Gastrocnemius medialis (tissue), 4 donors: Measurements from ENCODE around the gene TRIP12. TPM values are rescaled to one million over a fixed set of nuclear protein-coding genes. Genes with fewer than 3 reads are reported as not detected.

Source experiments
- ATAC-seq, 2 donors: fragments of 150-250 bp; one replicate each; pipeline ENCODE4 v1.9.1; 2016
- DNase-seq, 2 donors: peaks; one replicate each; pipeline ENCODE4 v3.0.0-alpha.2; 2019
- H3K27ac ChIP-seq, 4 donors: fragments of 200-600 bp; sonication (generic); 1 replicate in 1 of 4; 2 replicates in 3 of 4; pipeline ENCODE4 v1.5.1; 2016 to 2018; ENCODE audit warnings: mild to moderate bottlenecking in 2 of 4, moderate library complexity in 1 of 4
- H3K27me3 ChIP-seq, 3 donors: fragments of 200-600 bp; sonication (generic) in 2 of 3; 1 replicate in 1 of 3; 2 replicates in 2 of 3; pipeline versions ENCODE4 v1.5.1 to v1.6.0; 2016 to 2019; ENCODE audit warnings: mild to moderate bottlenecking in 1 of 3, moderate library complexity in 1 of 3
- H3K36me3 ChIP-seq, 2 donors: fragments of 200-600 bp; sonication (generic) in 1 of 2; one replicate each; pipeline ENCODE4 v1.5.1; 2017 to 2018
- H3K4me1 ChIP-seq, 2 donors: fragments of 200-600 bp; sonication (generic) in 1 of 2; one replicate each; pipeline ENCODE4 v1.5.1; 2016 to 2017; ENCODE audit warnings: mild to moderate bottlenecking in 2 of 2
- H3K4me3 ChIP-seq, 4 donors: fragments of 200-600 bp; sonication (generic) in 3 of 4; 1 replicate in 1 of 4; 2 replicates in 3 of 4; pipeline ENCODE4 v1.5.1; 2016 to 2019; ENCODE audit warnings: mild to moderate bottlenecking in 2 of 4
- H3K9me3 ChIP-seq, 3 donors: fragments of 200-600 bp; sonication (generic) in 2 of 3; 1 replicate in 1 of 3; 2 replicates in 2 of 3; pipeline ENCODE4 v1.5.1; 2016 to 2019
- POLR2A ChIP-seq, 2 donors: fragments of 450-650 bp; IDR thresholded peaks; one replicate each; pipeline ENCODE4 v1.6.1; 2017; ENCODE audit warnings: antibody characterized with exemption in 2 of 2, mild to moderate bottlenecking in 2 of 2, moderate library complexity in 2 of 2
- in situ Hi-C, 4 donors: fragments of 200-750 bp; cut with MboI; loops; one replicate each; pipeline versions ENCODE4 v1.15.0 to v1.8.0; 2017; ENCODE audit warnings: low sequenced_read_pairs in 4 of 4
- intact Hi-C: fragments of 100-400 bp; cut with DNase I; formaldehyde crosslinking; loops from one replicate; pipeline ENCODE4 v1.15.1; 2023; ENCODE audit warnings: low total_unique reads
- total RNA-seq, 4 donors: library from RNA; depleted of rRNA; stranded (reverse); fragments of >200 nt; gene quantifications; one replicate each; pipeline versions ENCODE4 v1.1.0 to v1.2.3, GENCODE V29; 2016
- TF ChIP-seq, protein P1 (sequence below), 5 experiments: fragments of 450-650 bp in 3 of 5; fragments of 200-600 bp in 2 of 5; sonication (generic) in 2 of 5; IDR thresholded peaks in 4 of 5; conservative IDR thresholded peaks in 1 of 5; 1 replicate in 4 of 5; 2 replicates in 1 of 5; pipeline ENCODE4 v1.5.1; 2016 to 2019; ENCODE audit warnings: antibody characterized with exemption in 5 of 5, mild to moderate bottlenecking in 3 of 5, moderate library complexity in 3 of 5

TRIP12 gene
- total RNA-seq, 4 donors from 2014 or later = 122 to 152 (median 141) TPM

DNA sequence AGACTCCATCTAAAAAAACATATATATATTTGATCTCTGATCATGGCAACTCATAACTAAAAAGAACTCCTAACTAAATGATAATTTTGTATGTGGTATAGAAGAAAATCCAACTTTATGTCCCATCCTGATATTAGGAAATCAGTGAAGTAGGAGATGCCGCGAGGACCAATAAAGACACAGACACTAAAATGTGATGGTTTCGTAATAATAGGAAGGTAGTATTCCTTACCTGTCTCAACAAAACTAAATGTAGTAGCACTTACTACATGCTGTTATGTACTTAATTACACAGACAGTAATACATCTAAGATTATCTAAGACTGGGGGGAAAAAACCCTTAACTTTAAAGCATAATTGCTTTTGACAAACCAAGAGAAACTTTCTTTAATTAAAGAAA, 63.5 kb downstream of the TRIP12 start:
- H3K4me3 ChIP-seq = no peak overlapping the region
- ATAC-seq (no peak), DNase-seq (no peak)
- intact Hi-C loops = no loop called here
- no peak overlapping the region for H3K27ac ChIP-seq
- no peaks in the 10 kb centered on the region for H3K27me3 ChIP-seq
- peaks cover 0 to 15% of the 10 kb centered on the region in 2 donors for H3K36me3 ChIP-seq
- no peak for TF ChIP-seq POLR2A (IDR thresholded peaks at IDR 0.05)
- TF ChIP-seq, protein P1, sequence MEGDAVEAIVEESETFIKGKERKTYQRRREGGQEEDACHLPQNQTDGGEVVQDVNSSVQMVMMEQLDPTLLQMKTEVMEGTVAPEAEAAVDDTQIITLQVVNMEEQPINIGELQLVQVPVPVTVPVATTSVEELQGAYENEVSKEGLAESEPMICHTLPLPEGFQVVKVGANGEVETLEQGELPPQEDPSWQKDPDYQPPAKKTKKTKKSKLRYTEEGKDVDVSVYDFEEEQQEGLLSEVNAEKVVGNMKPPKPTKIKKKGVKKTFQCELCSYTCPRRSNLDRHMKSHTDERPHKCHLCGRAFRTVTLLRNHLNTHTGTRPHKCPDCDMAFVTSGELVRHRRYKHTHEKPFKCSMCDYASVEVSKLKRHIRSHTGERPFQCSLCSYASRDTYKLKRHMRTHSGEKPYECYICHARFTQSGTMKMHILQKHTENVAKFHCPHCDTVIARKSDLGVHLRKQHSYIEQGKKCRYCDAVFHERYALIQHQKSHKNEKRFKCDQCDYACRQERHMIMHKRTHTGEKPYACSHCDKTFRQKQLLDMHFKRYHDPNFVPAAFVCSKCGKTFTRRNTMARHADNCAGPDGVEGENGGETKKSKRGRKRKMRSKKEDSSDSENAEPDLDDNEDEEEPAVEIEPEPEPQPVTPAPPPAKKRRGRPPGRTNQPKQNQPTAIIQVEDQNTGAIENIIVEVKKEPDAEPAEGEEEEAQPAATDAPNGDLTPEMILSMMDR (IDR thresholded peaks at IDR 0.05 in 4 of 5, conservative IDR thresholded peaks at IDR 0.05 in 1 of 5) = no peak
- H3K9me3 ChIP-seq = no peaks in the 10 kb centered on the region
- H3K4me1 ChIP-seq = peaks cover 0 to 8% of the 10 kb centered on the region in 2 donors
- in situ Hi-C loops = no loop called here

GRCh38 chr2:229857634-229858033, 64.2 kb downstream of the TRIP12 start:
- in situ Hi-C loops (no loop called here), intact Hi-C loops (no loop called here)
- ATAC-seq (no peak), DNase-seq (no peak)
- peaks cover 0 to 12% of the 10 kb centered on the region in 2 donors for H3K4me1 ChIP-seq
- no peak overlapping the region for H3K27ac ChIP-seq
- no peaks in the 10 kb centered on the region for H3K27me3 ChIP-seq
- H3K4me3 ChIP-seq = no peak overlapping the region
- TF ChIP-seq, protein P1 (IDR thresholded peaks at IDR 0.05 in 4 of 5, conservative IDR thresholded peaks at IDR 0.05 in 1 of 5) = no peak
- no peak for TF ChIP-seq POLR2A (IDR thresholded peaks at IDR 0.05)
- H3K36me3 ChIP-seq = peaks cover 0 to 15% of the 10 kb centered on the region in 2 donors
- no peaks in the 10 kb centered on the region for H3K9me3 ChIP-seq

DNA sequence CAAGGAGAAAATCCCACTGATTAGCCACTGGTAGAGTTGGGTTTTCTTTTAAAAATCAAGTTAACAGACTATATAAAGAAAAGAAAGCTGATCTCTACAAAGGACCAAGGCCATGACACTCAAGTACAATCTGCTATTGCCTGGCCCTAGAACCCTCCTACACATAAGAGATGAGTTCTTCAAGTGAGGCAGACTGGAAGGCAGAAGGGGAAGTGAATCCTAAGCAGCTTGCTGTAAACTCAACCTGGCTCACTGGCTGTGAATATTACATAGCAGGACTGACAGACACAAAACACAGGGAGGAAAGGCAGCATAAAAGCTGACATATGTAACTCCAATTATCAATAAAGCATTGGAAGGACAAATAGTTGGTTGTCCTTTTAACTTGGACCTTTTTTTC, 65.4 kb downstream of the TRIP12 start:
- no peak overlapping the region for H3K4me3 ChIP-seq
- in situ Hi-C loops (no loop called here), intact Hi-C loops (no loop called here)
- peaks cover 0 to 17% of the 10 kb centered on the region in 2 donors for H3K36me3 ChIP-seq
- no peaks in the 10 kb centered on the region for H3K9me3 ChIP-seq
- H3K4me1 ChIP-seq = peaks cover 0 to 15% of the 10 kb centered on the region in 2 donors
- ATAC-seq (no peak), DNase-seq (no peak)
- no peaks in the 10 kb centered on the region for H3K27me3 ChIP-seq
- TF ChIP-seq, protein P1 (IDR thresholded peaks at IDR 0.05 in 4 of 5, conservative IDR thresholded peaks at IDR 0.05 in 1 of 5) = no peak
- TF ChIP-seq POLR2A (IDR thresholded peaks at IDR 0.05) = no peak
- H3K27ac ChIP-seq = no peak overlapping the region

GRCh38 chr2:229855116-229855515, 66.7 kb downstream of the TRIP12 start:
- Histone ChIP-seq H3K36me3 (peaks cover 0 to 21% of the 10 kb centered on the region in 2 donors), H3K4me3 (no peak overlapping the region), H3K27me3 (no peaks in the 10 kb centered on the region), H3K9me3 (no peaks in the 10 kb centered on the region), H3K4me1 (peaks cover 0 to 10% of the 10 kb centered on the region in 2 donors), H3K27ac (no peak overlapping the region)
- intact Hi-C loops (no loop called here), in situ Hi-C loops (no loop called here)
- TF ChIP-seq, protein P1 (IDR thresholded peaks at IDR 0.05 in 4 of 5, conservative IDR thresholded peaks at IDR 0.05 in 1 of 5) = no peak
- no peak for TF ChIP-seq POLR2A (IDR thresholded peaks at IDR 0.05)
- ATAC-seq (no peak), DNase-seq (no peak)

DNA sequence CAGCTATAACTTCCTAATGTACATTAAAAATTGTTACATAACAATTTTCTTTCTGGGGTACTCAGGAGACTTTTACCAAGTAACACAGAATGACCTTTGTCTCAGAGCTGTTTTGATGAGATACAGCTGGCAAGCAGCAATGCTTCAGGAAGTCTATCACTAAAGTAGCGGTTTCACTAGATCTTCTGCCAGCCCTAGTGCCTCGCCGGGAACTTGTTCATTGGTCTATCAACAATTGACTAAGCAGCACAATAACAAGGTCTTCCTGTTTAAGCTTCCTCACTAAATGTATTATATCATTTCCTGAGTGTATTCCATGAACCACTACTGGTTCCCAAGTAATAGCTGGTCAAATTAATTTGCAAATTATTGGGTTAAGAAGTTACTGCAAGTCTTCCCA, 69.2 kb downstream of the TRIP12 start:
- DNase-seq (no peak), ATAC-seq (peak in 1 of 2 donors; percentile 39)
- Histone ChIP-seq H3K4me1 (peaks cover 11 to 29% of the 10 kb centered on the region in 2 donors), H3K27ac (no peak overlapping the region), H3K36me3 (peaks cover 0 to 7% of the 10 kb centered on the region in 2 donors), H3K9me3 (no peaks in the 10 kb centered on the region), H3K27me3 (no peaks in the 10 kb centered on the region), H3K4me3 (no peak overlapping the region)
- in situ Hi-C loops (no loop called here), intact Hi-C loops (no loop called here)
- TF ChIP-seq, protein P1 (IDR thresholded peaks at IDR 0.05 in 4 of 5, conservative IDR thresholded peaks at IDR 0.05 in 1 of 5) = no peak
- no peak for TF ChIP-seq POLR2A (IDR thresholded peaks at IDR 0.05)
